DND-41 (cell line): ENCODE measurements around the gene SPATA6.
A peak's percentile ranks its signal among the peaks of the same experiment; 100 is the strongest.
"Not testable (repeated sequence)": the region's sequence is repeated elsewhere in the genome, so short reads cannot be mapped to it uniquely, and the experiment has no call there.

ENCODE experiments used
- ATAC-seq: fragments of 200-7000 bp; cut with Tn5 transposase; 3 replicates; pipeline ENCODE4 v1.9.1; 2021; ENCODE audit warnings: low read depth; ENCODE audit not compliant: insufficient read depth
- DNase-seq: peaks from one replicate; pipeline ENCODE4 v3.0.0-alpha.2; 2020
- H2AFZ ChIP-seq: 2 replicates; pipeline ENCODE4 v1.6.0; 2012; ENCODE audit warnings: low read depth, low read length
- H3K27ac ChIP-seq: 2 replicates; pipeline ENCODE4 v1.5.1; 2012; ENCODE audit warnings: low read length, inconsistent platforms
- H3K27me3 ChIP-seq: fragments of 200-600 bp; sonication (generic); 2 replicates; pipeline ENCODE4 v1.6.0; 2012; ENCODE audit warnings: low read length, mild to moderate bottlenecking, inconsistent platforms; ENCODE audit not compliant: insufficient read depth, poor library complexity
- H3K36me3 ChIP-seq: 2 replicates; pipeline ENCODE4 v1.5.1; 2012; ENCODE audit warnings: low read length, inconsistent platforms; ENCODE audit not compliant: insufficient read depth
- H3K4me1 ChIP-seq: 2 replicates; pipeline ENCODE4 v1.5.1; 2012; ENCODE audit warnings: mild to moderate bottlenecking, low read length; ENCODE audit not compliant: insufficient read depth
- H3K4me2 ChIP-seq: 2 replicates; pipeline ENCODE4 v1.6.0; 2012; ENCODE audit warnings: mild to moderate bottlenecking, moderate library complexity, low read length, inconsistent platforms; ENCODE audit not compliant: insufficient read depth
- H3K4me3 ChIP-seq, 2 experiments: fragments of 200-600 bp in 1 of 2; shearing (Covaris generic) in 1 of 2; 2 replicates each; pipeline ENCODE4 v1.5.1; 2012 to 2016; ENCODE audit warnings: inconsistent platforms in 2 of 2, low read length in 2 of 2, mild to moderate bottlenecking in 2 of 2, low read depth in 1 of 2, moderate library complexity in 1 of 2
- H3K79me2 ChIP-seq: 2 replicates; pipeline ENCODE4 v1.6.0; 2012; ENCODE audit warnings: low read length, inconsistent platforms; ENCODE audit not compliant: insufficient read depth
- H3K9ac ChIP-seq: 2 replicates; pipeline ENCODE4 v1.6.0; 2012; ENCODE audit warnings: low read depth, mild to moderate bottlenecking, inconsistent platforms, low read length, moderate library complexity
- H3K9me3 ChIP-seq: 2 replicates; pipeline ENCODE4 v1.5.1; 2012; ENCODE audit warnings: low read length, moderate library complexity, mild to moderate bottlenecking, inconsistent platforms; ENCODE audit not compliant: insufficient read depth, severe bottlenecking
- H4K20me1 ChIP-seq: 2 replicates; pipeline ENCODE4 v1.6.0; 2012; ENCODE audit warnings: low read length; ENCODE audit not compliant: insufficient read depth
- CTCF ChIP-seq: IDR thresholded peaks from 2 replicates; pipeline ENCODE4 v1.5.1; 2012; ENCODE audit warnings: borderline replicate concordance, low read length, moderate library complexity, mild to moderate bottlenecking; ENCODE audit not compliant: poor library complexity, severe bottlenecking; ENCODE audit errors: extremely low read depth
- EZH2 ChIP-seq: IDR thresholded peaks from 3 replicates; pipeline ENCODE4 v1.6.1; 2012; ENCODE audit warnings: borderline replicate concordance, low read depth, mild to moderate bottlenecking, moderate library complexity, low read length, inconsistent platforms; ENCODE audit not compliant: severe bottlenecking

Gene SPATA6

GRCh38 chr1:48439380-48439779 lies 32.6 kb downstream of the SPATA6 start:
- ATAC-seq, result no peak

GRCh38 chr1:48437379-48437778 lies 34.6 kb downstream of the SPATA6 start:
- not testable (repeated sequence) for H3K9ac ChIP-seq, H3K9me3 ChIP-seq, H3K27ac ChIP-seq, H3K36me3 ChIP-seq, DNase-seq, H3K4me2 ChIP-seq, H2AFZ ChIP-seq, H4K20me1 ChIP-seq, H3K27me3 ChIP-seq, ATAC-seq, H3K4me1 ChIP-seq, H3K4me3 ChIP-seq, H3K79me2 ChIP-seq

More at GRCh38 chr1:48439380-48439779, 32.6 kb downstream of the SPATA6 start:
- Histone ChIP-seq H3K4me1 (no peaks in the 10 kb centered on the region), H3K9me3 (peaks cover 12% of the 10 kb centered on the region), H4K20me1 (no peaks in the 10 kb centered on the region), H3K36me3 (no peaks in the 10 kb centered on the region), H3K79me2 (no peaks in the 10 kb centered on the region), H3K4me2 (no peak overlapping the region), H3K27me3 (no peaks in the 10 kb centered on the region), H3K27ac (no peak overlapping the region), H3K9ac (no peak overlapping the region), H3K4me3 (no peak overlapping the region), H2AFZ (no peak overlapping the region)
- no peak for DNase-seq
- TF ChIP-seq CTCF (no peak), EZH2 (no peak)

- not testable (repeated sequence) for H3K9me3 ChIP-seq, H3K4me2 ChIP-seq, H3K9ac ChIP-seq, H4K20me1 ChIP-seq, H3K79me2 ChIP-seq, H3K27me3 ChIP-seq, H3K4me3 ChIP-seq, DNase-seq, H3K4me1 ChIP-seq, H3K36me3 ChIP-seq, H3K27ac ChIP-seq, H2AFZ ChIP-seq
- 0 out of 3 replicates have a peak, but pooled peaks have one; percentile 42 for ATAC-seq
These were observed 36.5 kb downstream of the SPATA6 start for GRCh38 chr1:48435312-48436002.

GRCh38 chr1:48430832-48431231 lies 41.2 kb downstream of the SPATA6 start:
- Histone ChIP-seq H3K27me3 (no peaks in the 10 kb centered on the region), H3K36me3 (no peaks in the 10 kb centered on the region), H3K27ac (no peak overlapping the region), H2AFZ (no peak overlapping the region), H3K9ac (no peak overlapping the region), H3K4me1 (no peaks in the 10 kb centered on the region), H3K4me2 (no peak overlapping the region), H3K4me3 (no peak overlapping the region), H3K79me2 (no peaks in the 10 kb centered on the region), H3K9me3 (no peaks in the 10 kb centered on the region), H4K20me1 (no peaks in the 10 kb centered on the region)
- no peak for TF ChIP-seq CTCF
- no peak for TF ChIP-seq EZH2
- DNase-seq (no peak), ATAC-seq (no peak)
